HepG2 (cell line): Measurements from ENCODE around the gene NTSR2. TPM values are rescaled to one million over a fixed set of nuclear protein-coding genes. Genes with fewer than 3 reads are reported as not detected.

ENCODE experiments used
- BHLHE40 ChIP-seq: IDR thresholded peaks from 2 replicates; pipeline ENCODE4 v1.6.1; 2011; ENCODE audit warnings: low read length, improper control_type of control experiment
- GATA4 ChIP-seq: sonication (generic); IDR thresholded peaks from 2 replicates; pipeline ENCODE4 v1.6.1; 2016; ENCODE audit warnings: antibody characterized with exemption, low read depth, borderline replicate concordance
- PAXIP1 ChIP-seq: sonication (generic); formaldehyde crosslinking; conservative IDR thresholded peaks from 2 replicates; pipeline ENCODE4 v1.4.0; 2020; ENCODE audit warnings: mild to moderate bottlenecking, missing genetic modification reagents, moderate library complexity
- PRDM10 ChIP-seq: sonication (generic); formaldehyde crosslinking; IDR thresholded peaks from 2 replicates; pipeline ENCODE4 v1.4.0; 2020; ENCODE audit warnings: low read depth, missing genetic modification reagents
- ZKSCAN8 ChIP-seq: IDR thresholded peaks from 2 replicates; pipeline ENCODE4 v1.6.1; 2016; ENCODE audit warnings: borderline replicate concordance, missing genetic modification reagents, missing compliant biosample characterization
- ZMYM2 ChIP-seq: sonication (generic); formaldehyde crosslinking; IDR thresholded peaks from 2 replicates; pipeline ENCODE4 v1.8.0; 2022; ENCODE audit warnings: mild to moderate bottlenecking, missing genetic modification reagents
- ZNF318 ChIP-seq: sonication (generic); formaldehyde crosslinking; IDR thresholded peaks from 2 replicates; pipeline ENCODE4 v1.4.0; 2020; ENCODE audit warnings: mild to moderate bottlenecking, missing genetic modification reagents
- ZNF674 ChIP-seq: sonication (generic); formaldehyde crosslinking; IDR thresholded peaks from 2 replicates; pipeline ENCODE4 v1.5.0; 2020; ENCODE audit warnings: low read depth, mild to moderate bottlenecking, missing genetic modification reagents
- polyA plus RNA-seq, 8 experiments: library from polyadenylated mRNA; depleted of rRNA in 3 of 8; stranded (reverse) in 7 of 8; unstranded in 1 of 8; fragments of >200 nt; fragmentation: Illumina TruSeq in 4 of 8; extraction: Trizol in 4 of 8; gene quantifications; 2 replicates each; pipeline versions ENCODE4 v1.2.1 to v1.2.3, GENCODE V29; 2011 to 2016; ENCODE audit warnings: low read depth in 4 of 8, missing spikeins in 1 of 8, mixed read lengths in 1 of 8; ENCODE audit not compliant: insufficient read depth in 1 of 8
- total RNA-seq, 5 experiments: library from RNA; depleted of rRNA; stranded (reverse); fragments of >200 nt; fragmentation: Illumina TruSeq; extraction: Trizol; gene quantifications; 2 replicates each; pipeline ENCODE4 v1.2.3, GENCODE V29; 2016; ENCODE audit warnings: low read depth in 1 of 5
- TF ChIP-seq, protein P1 (sequence below): sonication (generic); formaldehyde crosslinking; IDR thresholded peaks from 2 replicates; pipeline ENCODE4 v1.8.1; 2023; ENCODE audit warnings: mild to moderate bottlenecking, moderate library complexity, missing genetic modification reagents

Gene NTSR2
- total and polyA plus RNA-seq, 2 of the 13 experiments (the other 11 are each of a cell fraction or from before 2014, with no cell fraction given), result not detected

DNA sequence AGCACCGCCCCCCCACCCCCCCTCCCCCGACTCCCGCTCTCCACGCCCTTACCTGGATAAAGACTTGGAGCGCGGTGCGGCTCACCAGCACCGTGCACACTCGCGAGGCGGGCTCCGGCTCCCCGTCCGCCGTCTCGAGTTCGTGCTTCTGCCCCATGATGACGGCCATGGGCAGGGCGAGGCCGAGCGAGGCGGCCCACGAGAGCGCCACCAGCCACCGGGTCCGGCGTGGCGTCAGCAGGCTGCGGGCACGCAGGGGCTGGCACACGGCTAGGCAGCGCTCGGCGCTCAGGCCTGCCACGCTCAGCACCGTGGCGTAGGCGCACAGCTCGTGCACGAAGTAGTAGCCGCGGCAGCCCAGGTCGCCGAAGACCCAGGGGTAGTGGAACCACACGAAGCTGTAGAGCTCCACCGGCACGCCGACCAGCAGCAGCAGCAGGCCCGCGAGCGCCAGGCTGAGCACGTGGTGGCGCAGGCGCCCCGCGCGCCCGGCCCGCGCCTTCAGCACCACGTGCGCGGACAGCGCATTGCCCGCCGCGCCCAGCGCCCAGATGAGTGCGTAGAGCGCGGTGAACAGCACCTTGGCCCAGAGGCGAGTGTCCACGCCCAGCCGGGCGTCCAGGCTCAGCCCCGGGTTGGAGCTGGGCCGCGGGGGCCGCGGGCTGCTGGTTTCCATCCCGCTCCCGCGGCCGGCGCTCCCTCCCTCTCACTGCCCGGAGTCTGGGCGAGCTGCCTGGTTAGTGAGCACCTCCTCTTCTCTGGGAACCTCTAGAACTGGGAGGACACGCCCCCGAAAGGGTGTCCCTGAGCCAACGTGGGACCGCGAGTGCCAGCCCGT lies at the start of gene NTSR2 (continued):
- TF ChIP-seq GATA4 (no peak), BHLHE40 (peak; percentile 80), ZNF318 (CRISPR knock-in tag) (peak; percentile 97; the same call in 1 of the 2 replicates), ZKSCAN8 (CRISPR knock-in tag) (peak; percentile 82; the same call in 1 of the 2 replicates), PAXIP1 (CRISPR knock-in tag) (peak; percentile 52; the same call in 1 of the 2 replicates), ZMYM2 (CRISPR knock-in tag) (no peak), ZNF674 (peak; percentile 99; the same call in 1 of the 2 replicates), PRDM10 (CRISPR knock-in tag) (peak; percentile 54; the same call in 1 of the 2 replicates)
- TF ChIP-seq, protein P1, sequence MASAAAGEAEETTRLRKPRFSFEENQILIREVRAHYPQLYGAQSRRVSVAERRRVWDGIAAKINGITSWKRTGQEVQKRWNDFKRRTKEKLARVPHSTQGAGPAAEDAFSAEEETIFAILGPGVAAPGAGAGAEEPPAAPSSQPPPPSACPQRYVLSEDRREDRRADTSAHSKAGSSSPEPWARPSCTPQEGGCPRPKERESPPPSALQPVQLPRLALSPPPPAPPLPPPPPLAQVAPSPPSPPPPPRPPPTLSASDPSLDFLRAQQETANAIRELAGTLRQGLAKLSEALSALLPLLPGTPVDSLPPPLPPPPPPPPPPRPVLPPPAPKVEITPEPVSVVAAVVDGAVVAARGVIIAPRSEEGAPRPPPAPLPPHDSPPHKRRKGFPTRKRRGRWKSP (CRISPR knock-in tag), result peak; percentile 99
